Measurements from ENCODE around the gene MYO9B. TPM values are rescaled to one million over a fixed set of nuclear protein-coding genes. Genes with fewer than 3 reads are reported as not detected.
A peak's percentile ranks its signal among the peaks of the same experiment; 100 is the strongest.

The MYO9B gene
- polyA plus RNA-seq, 3 donors = 5.9 to 366 (median 7.5) TPM

DNA sequence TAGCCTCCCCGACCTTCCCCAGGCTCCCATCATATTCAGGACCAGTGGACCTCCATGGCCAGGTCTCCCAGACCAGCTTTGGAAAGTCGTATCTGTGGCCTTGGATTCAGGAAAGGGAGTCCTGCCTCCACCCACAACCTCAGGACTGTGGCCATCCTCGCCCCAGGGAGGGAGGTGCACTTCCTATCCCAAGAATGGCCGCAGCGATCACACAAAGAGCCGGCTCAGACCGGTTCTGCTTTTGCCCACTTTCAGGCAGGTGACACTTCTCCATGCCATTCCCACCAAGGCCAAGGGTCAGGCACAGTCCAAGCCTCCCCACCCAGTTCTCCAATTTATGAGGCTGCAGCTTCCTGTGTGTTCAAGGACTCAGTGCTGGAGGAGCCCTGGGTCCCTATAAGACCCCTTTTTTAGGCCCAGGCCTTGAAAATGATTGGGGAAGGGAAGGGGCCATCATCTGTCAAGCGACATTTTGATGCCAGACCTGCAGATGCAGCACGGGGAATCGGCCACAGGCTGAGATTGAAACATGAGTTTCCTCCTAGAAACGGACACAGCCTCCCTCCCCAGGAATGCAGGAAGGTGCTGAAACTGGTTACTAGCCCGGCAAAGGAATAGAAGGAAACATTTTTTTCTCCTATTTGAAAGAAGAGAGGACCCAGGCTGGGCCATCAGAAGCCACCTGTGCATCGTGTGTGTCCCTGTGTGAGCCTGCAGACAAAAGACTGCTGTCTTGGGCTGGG lies 74.0 kb downstream of the MYO9B start:
- TF ChIP-seq, protein P1, sequence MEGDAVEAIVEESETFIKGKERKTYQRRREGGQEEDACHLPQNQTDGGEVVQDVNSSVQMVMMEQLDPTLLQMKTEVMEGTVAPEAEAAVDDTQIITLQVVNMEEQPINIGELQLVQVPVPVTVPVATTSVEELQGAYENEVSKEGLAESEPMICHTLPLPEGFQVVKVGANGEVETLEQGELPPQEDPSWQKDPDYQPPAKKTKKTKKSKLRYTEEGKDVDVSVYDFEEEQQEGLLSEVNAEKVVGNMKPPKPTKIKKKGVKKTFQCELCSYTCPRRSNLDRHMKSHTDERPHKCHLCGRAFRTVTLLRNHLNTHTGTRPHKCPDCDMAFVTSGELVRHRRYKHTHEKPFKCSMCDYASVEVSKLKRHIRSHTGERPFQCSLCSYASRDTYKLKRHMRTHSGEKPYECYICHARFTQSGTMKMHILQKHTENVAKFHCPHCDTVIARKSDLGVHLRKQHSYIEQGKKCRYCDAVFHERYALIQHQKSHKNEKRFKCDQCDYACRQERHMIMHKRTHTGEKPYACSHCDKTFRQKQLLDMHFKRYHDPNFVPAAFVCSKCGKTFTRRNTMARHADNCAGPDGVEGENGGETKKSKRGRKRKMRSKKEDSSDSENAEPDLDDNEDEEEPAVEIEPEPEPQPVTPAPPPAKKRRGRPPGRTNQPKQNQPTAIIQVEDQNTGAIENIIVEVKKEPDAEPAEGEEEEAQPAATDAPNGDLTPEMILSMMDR (IDR thresholded peaks at IDR 0.05) = no peak
- no peak for DNase-seq
- intact Hi-C loops (cut with micrococcal nuclease) = no loop called here
- Mint-ChIP-seq H3K36me3 (peaks cover 57 to 70% of the 10 kb centered on the region in 2 donors), H3K4me3 (no peak overlapping the region), H3K27ac (peak overlapping the region in 5 of 7 donors; percentile 43 to 74 (median 65)), H3K27me3 (ENCODE audit: low read depth in 3 of 3) (no peaks in the 10 kb centered on the region), H3K9me3 (no peaks in the 10 kb centered on the region), H3K4me1 (peaks cover 6% of the 10 kb centered on the region)
- Histone ChIP-seq H3K79me2 (ENCODE audit: insufficient read depth, low read length) (peaks cover 52% of the 10 kb centered on the region), H3K36me3 (replicated peaks in 1 of 2; ENCODE audit: control insufficient read depth in 1 of 2, insufficient read depth in 2 of 2, low read length in 2 of 2) (peaks cover 73 to 96% of the 10 kb centered on the region in 2 donors), H3K9ac (ENCODE audit: insufficient read depth, low read length, poor library complexity, severe bottlenecking) (no peak overlapping the region), H4K20me1 (ENCODE audit: insufficient read depth, low read length) (peaks cover 51% of the 10 kb centered on the region), H3K27ac (ENCODE audit: low read depth in 1 of 2, low read length in 2 of 2) (peak overlapping the region in 1 of 2 donors; percentile 61), H2AFZ (ENCODE audit: insufficient read depth, low read depth, low read length, poor library complexity, severe bottlenecking) (no peak overlapping the region), H3K27me3 (ENCODE audit: control insufficient read depth in 2 of 2, insufficient read depth in 2 of 2, low read length in 2 of 2) (no peaks in the 10 kb centered on the region), H3K4me2 (replicated peaks; ENCODE audit: extremely low read depth, low read length, poor library complexity, severe bottlenecking) (no peak overlapping the region), H3K4me3 (replicated peaks in 1 of 3; ENCODE audit: low read depth in 2 of 3, low read length in 3 of 3) (no peak overlapping the region), H3K4me1 (ENCODE audit: control insufficient read depth in 1 of 2, insufficient read depth in 2 of 2, low read length in 2 of 2) (peaks cover 0 to 7% of the 10 kb centered on the region in 2 donors), H3K9me3 (replicated peaks in 1 of 2; ENCODE audit: control insufficient read depth in 1 of 2, insufficient read depth in 1 of 2, low read length in 2 of 2) (no peaks in the 10 kb centered on the region)
- 74% methylated on average over 9 of the region's 13 CpGs for WGBS (ENCODE audit: insufficient coverage)

DNA sequence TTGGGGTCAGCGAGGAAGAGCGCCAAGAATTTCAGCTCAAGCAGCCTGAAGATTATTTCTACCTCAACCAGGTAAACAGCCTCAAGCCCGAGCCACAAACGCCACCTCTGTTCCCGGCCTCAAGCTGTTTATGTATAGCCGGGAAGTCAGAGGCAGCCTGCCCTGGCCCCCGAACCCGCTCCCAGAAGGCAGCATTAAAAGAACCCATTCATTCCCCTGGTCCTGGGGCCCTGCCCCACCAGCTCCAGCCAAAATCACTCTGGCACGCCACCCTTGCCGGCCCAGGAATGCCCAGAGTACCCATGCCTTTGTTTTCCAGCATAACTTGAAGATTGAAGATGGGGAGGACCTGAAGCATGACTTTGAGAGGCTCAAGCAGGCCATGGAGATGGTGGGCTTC lies 78.4 kb downstream of the MYO9B start:
- H3K9me3 ChIP-seq (replicated peaks in 1 of 2; ENCODE audit: control insufficient read depth in 1 of 2, insufficient read depth in 1 of 2, low read length in 2 of 2) = no peaks in the 10 kb centered on the region
- H3K36me3 ChIP-seq (replicated peaks in 1 of 2; ENCODE audit: control insufficient read depth in 1 of 2, insufficient read depth in 2 of 2, low read length in 2 of 2) = peaks cover 76 to 93% of the 10 kb centered on the region in 2 donors
- no peak overlapping the region for H3K4me3 ChIP-seq (replicated peaks in 1 of 3; ENCODE audit: low read depth in 2 of 3, low read length in 3 of 3)
- TF ChIP-seq, protein P1 (IDR thresholded peaks at IDR 0.05) = no peak
- WGBS (ENCODE audit: insufficient coverage) = 97% methylated on average over 8 of the region's 10 CpGs
- H3K27me3 ChIP-seq (ENCODE audit: control insufficient read depth in 2 of 2, insufficient read depth in 2 of 2, low read length in 2 of 2) = no peaks in the 10 kb centered on the region
- peaks cover 17 to 19% of the 10 kb centered on the region in 2 donors for H3K4me1 ChIP-seq (ENCODE audit: control insufficient read depth in 1 of 2, insufficient read depth in 2 of 2, low read length in 2 of 2)
- no peak for DNase-seq
- H3K4me2 ChIP-seq (replicated peaks; ENCODE audit: extremely low read depth, low read length, poor library complexity, severe bottlenecking) = no peak overlapping the region
- H4K20me1 ChIP-seq (ENCODE audit: insufficient read depth, low read length) = peaks cover 17% of the 10 kb centered on the region
- peaks cover 21% of the 10 kb centered on the region for H3K79me2 ChIP-seq (ENCODE audit: insufficient read depth, low read length)
- H3K36me3 Mint-ChIP-seq = peaks cover 73 to 96% of the 10 kb centered on the region in 2 donors
- no peaks in the 10 kb centered on the region for H3K9me3 Mint-ChIP-seq
- H3K4me3 Mint-ChIP-seq = no peak overlapping the region
- H2AFZ ChIP-seq (ENCODE audit: insufficient read depth, low read depth, low read length, poor library complexity, severe bottlenecking) = no peak overlapping the region
- no peak overlapping the region for H3K9ac ChIP-seq (ENCODE audit: insufficient read depth, low read length, poor library complexity, severe bottlenecking)
- peak overlapping the region in 1 of 2 donors; percentile 12 for H3K27ac ChIP-seq (ENCODE audit: low read depth in 1 of 2, low read length in 2 of 2)
- peak overlapping the region in 5 of 7 donors; percentile 22 to 80 (median 46) for H3K27ac Mint-ChIP-seq
- H3K4me1 Mint-ChIP-seq = peaks cover 26% of the 10 kb centered on the region
- H3K27me3 Mint-ChIP-seq (ENCODE audit: low read depth in 3 of 3) = no peaks in the 10 kb centered on the region
- intact Hi-C loops (cut with micrococcal nuclease) = no loop called here

All from CD14-positive monocyte (primary cell).